ENCODE measurements around the gene SEMA5B.

The SEMA5B gene

DNA sequence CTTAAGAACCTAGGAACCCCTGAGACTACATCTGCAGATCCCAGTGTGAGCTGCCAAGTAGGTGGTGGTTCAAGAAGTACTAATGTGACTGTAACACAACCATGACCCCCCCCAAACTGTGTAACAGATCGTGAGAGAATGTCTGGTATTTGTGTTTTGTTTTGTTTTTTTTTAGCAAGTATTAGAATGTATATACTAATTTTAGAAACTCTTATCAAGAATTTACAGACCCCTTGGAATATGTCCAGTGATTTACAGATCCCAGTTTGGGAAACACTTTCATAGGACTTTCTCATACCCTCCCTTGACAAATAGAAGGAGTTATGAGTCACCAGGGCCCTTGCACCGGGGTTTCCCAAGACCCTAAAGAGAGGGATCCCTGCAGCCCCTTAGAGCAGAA is 79.8 kb downstream of the SEMA5B start:
- in situ Hi-C loops (cut with MboI; ENCODE audit: low sequenced_read_pairs) = no loop called here

DNA sequence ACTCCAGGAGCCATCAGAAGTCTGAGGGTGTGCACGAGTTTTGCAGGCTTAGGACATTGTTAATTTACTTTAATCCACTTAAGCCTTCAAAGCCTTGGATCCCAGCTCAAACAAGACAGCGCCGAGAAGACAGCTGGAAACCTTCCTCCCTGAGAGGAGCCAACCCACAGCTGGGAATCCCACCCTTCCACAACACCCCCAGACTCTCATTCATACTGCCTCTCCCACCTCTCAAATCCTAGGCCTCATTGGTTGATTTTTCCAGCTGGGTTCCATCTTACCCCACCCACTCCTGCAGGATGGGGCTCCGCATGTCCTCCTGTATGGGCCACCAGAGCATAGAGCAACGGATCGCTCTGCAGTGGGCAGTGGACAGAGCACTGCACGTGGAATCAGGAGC is 80.4 kb downstream of the SEMA5B start:
- in situ Hi-C loops (cut with MboI; ENCODE audit: low sequenced_read_pairs) = no loop called here

DNA sequence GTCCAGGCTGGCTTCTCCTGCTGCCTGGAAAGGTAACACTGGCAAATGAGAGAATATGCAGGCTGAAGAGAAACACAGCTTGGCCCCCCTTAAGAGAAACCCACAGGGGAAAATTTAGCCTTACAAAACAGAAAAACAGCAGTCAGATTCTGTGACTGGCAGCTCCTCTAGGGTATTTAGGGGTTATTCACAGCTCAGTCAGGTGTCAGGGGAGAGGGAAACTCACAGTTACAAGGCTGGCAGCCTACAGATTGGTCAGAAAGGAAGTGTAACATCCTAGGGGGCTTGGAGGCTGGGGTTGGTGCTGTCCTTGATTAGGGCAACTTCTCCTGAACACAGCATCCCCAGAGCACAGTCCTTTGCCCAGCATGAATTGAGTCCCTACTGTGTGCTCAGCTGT is 81.4 kb downstream of the SEMA5B start:
- in situ Hi-C loops (cut with MboI; ENCODE audit: low sequenced_read_pairs) = no loop called here

GRCh38 chr3:122945230-122945629 is 82.3 kb downstream of the SEMA5B start:
- in situ Hi-C loops (cut with MboI; ENCODE audit: low sequenced_read_pairs) = no loop called here

GRCh38 chr3:122944671-122945161 is 82.8 kb downstream of the SEMA5B start:
- in situ Hi-C loops (cut with MboI; ENCODE audit: low sequenced_read_pairs) = no loop called here

GRCh38 chr3:122943828-122944190 is 83.8 kb downstream of the SEMA5B start:
- in situ Hi-C loops (cut with MboI; ENCODE audit: low sequenced_read_pairs) = no loop called here

- in situ Hi-C loops (cut with MboI; ENCODE audit: low sequenced_read_pairs) = no loop called here
Measured at GRCh38 chr3:122942937-122943827, 84.4 kb downstream of the SEMA5B start.

DNA sequence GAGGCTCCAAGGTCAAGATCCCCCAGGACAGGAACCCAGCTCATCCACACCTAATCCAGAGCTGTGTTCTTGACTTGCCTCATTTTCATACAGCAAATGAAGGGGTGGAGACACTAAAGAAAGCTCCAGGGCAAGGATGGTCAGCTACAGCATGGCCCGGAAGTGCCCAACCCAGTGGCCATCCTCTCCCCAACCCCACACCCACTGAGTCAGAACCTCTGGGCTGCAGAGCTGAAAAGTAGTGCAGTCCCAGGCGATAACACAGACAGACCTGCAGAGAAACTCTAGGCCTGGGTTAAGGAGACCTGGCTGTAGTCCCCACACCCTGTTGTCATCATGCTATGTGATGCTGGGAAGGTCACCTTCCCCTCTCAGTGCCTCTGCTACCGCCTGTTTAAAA is 85.3 kb downstream of the SEMA5B start:
- in situ Hi-C loops (cut with MboI; ENCODE audit: low sequenced_read_pairs) = no loop called here

GRCh38 chr3:122941228-122942206 is 86.0 kb downstream of the SEMA5B start:
- in situ Hi-C loops (cut with MboI; ENCODE audit: low sequenced_read_pairs) = no loop called here

DNA sequence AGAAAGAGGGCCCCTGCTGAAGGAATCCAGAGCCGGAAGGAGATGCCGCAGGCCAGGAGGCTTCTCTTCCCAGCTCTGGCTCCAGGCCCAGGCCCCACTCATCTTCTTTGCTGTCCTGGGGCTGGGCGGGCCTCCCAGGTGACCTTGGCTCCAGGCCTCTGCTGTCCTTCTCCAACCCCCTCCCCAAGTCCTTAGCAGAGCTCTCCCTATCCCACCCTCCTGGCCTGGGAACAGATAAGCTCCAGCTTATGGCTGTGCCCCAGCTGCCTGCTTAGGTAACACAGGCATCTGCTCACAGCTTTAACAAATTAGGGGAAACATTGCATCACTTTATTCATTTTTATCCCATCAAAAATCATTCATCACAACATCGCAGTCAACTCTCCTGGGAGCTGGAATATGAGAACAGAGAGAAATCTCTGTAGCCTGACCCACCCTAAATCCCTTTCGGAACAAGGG is 86.9 kb downstream of the SEMA5B start:
- in situ Hi-C loops (cut with MboI; ENCODE audit: low sequenced_read_pairs) = no loop called here

- in situ Hi-C loops (cut with MboI; ENCODE audit: low sequenced_read_pairs) = no loop called here
Measured at GRCh38 chr3:122938783-122939425, 88.7 kb downstream of the SEMA5B start.

- in situ Hi-C loops (cut with MboI; ENCODE audit: low sequenced_read_pairs) = no loop called here
Measured at GRCh38 chr3:122937745-122938144, 89.8 kb downstream of the SEMA5B start.

- in situ Hi-C loops (cut with MboI; ENCODE audit: low sequenced_read_pairs) = no loop called here
Measured at GRCh38 chr3:122936986-122937385, 90.6 kb downstream of the SEMA5B start.

GRCh38 chr3:122936335-122936734 is 91.2 kb downstream of the SEMA5B start:
- in situ Hi-C loops (cut with MboI; ENCODE audit: low sequenced_read_pairs) = no loop called here

DNA sequence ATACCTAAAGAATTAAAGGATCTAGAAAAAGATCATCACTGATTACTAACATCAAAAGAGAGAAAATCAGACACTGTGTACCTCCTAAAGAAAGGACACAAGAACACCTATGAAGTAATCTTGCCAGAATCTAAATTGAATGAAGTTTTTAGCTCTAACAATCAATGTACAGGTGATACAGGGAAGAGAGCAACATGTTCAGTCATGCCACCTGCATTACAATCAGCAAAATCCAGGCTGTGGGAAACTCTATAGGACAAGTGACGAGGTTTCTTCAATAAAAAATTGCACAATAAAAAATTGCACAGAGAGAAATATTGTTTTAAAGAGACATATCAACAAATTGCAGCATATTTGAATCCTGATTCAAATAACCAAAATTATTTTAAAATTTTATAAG is 93.3 kb downstream of the SEMA5B start:
- in situ Hi-C loops (cut with MboI; ENCODE audit: low sequenced_read_pairs) = no loop called here

DNA sequence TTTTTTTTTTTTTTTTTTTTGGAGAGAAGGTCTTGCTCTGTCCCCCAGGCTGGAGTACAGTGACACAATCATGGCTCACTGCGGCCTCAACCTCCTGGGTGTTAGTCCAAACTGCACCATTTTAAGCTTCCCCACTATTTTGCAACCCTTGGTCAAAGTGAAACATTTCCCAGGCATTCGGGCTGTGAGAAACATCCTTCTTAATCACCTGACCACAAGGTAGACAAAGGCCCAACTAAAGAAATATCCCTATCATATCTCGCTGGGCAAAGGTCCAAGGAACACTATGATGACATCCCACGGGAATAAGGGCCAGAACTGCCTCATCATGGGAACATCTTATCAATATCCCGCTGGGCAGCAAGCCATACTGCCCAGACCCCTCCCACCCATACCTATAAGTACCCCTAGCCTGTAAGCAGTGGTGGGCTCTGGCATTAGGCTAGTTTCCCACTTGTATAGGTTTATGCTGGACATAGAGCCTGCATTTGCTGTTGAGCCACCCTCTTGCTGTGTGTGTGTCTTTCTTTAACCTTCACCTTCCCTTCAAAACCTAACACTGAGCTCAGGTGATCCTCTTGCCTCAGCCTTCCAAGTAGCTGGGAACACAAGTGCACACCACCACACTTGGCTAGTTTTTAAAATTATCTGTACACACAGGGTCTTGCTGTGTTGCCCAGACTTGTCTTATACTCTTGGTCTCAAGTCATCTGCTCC is 95.2 kb downstream of the SEMA5B start:
- in situ Hi-C loops (cut with MboI; ENCODE audit: low sequenced_read_pairs) = no loop called here

DNA sequence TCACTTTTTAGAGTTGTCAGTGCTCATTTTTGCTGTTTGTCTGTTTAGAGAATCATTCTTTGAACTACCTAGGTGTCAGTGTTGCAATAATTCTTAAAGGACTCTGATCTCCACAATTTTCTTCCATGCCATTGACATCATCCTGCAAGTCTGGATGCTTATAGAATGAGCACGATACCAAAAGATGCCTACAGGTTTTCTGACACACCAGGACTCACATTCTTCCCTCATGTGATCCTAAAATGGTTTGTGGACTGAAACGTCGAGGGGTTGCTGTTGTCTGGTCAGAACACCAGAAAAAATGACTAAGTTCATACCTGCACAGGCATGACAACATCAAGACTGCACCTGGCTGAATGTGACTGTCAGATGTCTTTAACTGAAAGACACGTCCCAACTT is 95.9 kb downstream of the SEMA5B start:
- in situ Hi-C loops (cut with MboI; ENCODE audit: low sequenced_read_pairs) = no loop called here

- in situ Hi-C loops (cut with MboI; ENCODE audit: low sequenced_read_pairs) = no loop called here
Measured at GRCh38 chr3:122930063-122930997, 97.2 kb downstream of the SEMA5B start.
